Ovary (tissue), 9 donors: ENCODE measurements around the gene SGSH. TPM values are rescaled to one million over a fixed set of nuclear protein-coding genes. Genes with fewer than 3 reads are reported as not detected.

Experiments
- DNase-seq, 5 donors: peaks; one replicate each; pipeline ENCODE4 v3.0.0-alpha.2; 2019 to 2020
- H3K27ac ChIP-seq, 2 donors: fragments of 200-600 bp; one replicate each; pipeline versions ENCODE4 v1.5.1 to v1.8.0; 2019 to 2022
- H3K27me3 ChIP-seq: fragments of 200-600 bp; one replicate; pipeline ENCODE4 v1.8.0; 2022
- H3K36me3 ChIP-seq: fragments of 200-600 bp; sonication (generic); one replicate; pipeline ENCODE4 v1.5.1; 2019
- H3K4me1 ChIP-seq: one replicate; pipeline ENCODE4 v1.8.1; 2013; ENCODE audit warnings: mild to moderate bottlenecking, moderate library complexity; ENCODE audit not compliant: insufficient read depth
- H3K4me3 ChIP-seq: fragments of 200-600 bp; sonication (generic); one replicate; pipeline ENCODE4 v1.5.1; 2017
- H3K9me3 ChIP-seq, 2 donors: fragments of 200-600 bp in 1 of 2; sonication (generic) in 1 of 2; one replicate each; pipeline versions ENCODE4 v1.5.1 to v1.8.1; 2013 to 2019; ENCODE audit warnings: mild to moderate bottlenecking in 1 of 2, moderate library complexity in 1 of 2
- CTCF ChIP-seq, 3 donors: fragments of 450-650 bp in 2 of 3; fragments of 200-600 bp in 1 of 3; IDR thresholded peaks; one replicate each; pipeline versions ENCODE4 v1.5.1 to v1.8.0; 2016 to 2022; ENCODE audit warnings: antibody characterized with exemption in 3 of 3, mild to moderate bottlenecking in 1 of 3
- EP300 ChIP-seq: sonication (generic); formaldehyde crosslinking; IDR thresholded peaks from one replicate; pipeline ENCODE4 v1.6.1; 2017; ENCODE audit warnings: antibody characterized with exemption
- POLR2A ChIP-seq: fragments of 450-650 bp; IDR thresholded peaks from one replicate; pipeline ENCODE4 v1.6.1; 2017; ENCODE audit warnings: antibody characterized with exemption, mild to moderate bottlenecking, moderate library complexity
- WGBS, 3 donors: extraction: QIAGEN DNeasy Blood & Tissue Kit in 1 of 3; methylation state at CpG; one replicate each; pipeline versions ENCODE4 v1.1.5 to v1.1.7; 2013 to 2017; 5-methylcytosine and 5-hydroxymethylcytosine counted together
- intact Hi-C, 4 donors: fragments of 100-400 bp; cut with DNase I; formaldehyde crosslinking; loops; one replicate each; pipeline versions ENCODE4 v1.11.0 to v1.15.1; 2022 to 2023
- polyA plus RNA-seq, 2 donors: library from polyadenylated mRNA; stranded (reverse); fragments of 200-250 nt in 1 of 2; fragments of 350-450 nt in 1 of 2; fragmentation: Illumina TruSeq in 1 of 2; extraction: RNeasy Lipid Tissue Mini Kit (QIAGEN cat#74804) in 1 of 2; gene quantifications; one replicate each; pipeline ENCODE4 v1.2.3, GENCODE V29; 2013 to 2014
- total RNA-seq, 7 donors: library from RNA; depleted of rRNA in 2 of 7; stranded (reverse); fragments of >200 nt in 2 of 7; fragmentation: NEBNext Ultra II Directional in 3 of 7; extraction: Animal tissue kit (Norgen Biotek cat#: 25700) in 3 of 7; gene quantifications; one replicate each; pipeline versions ENCODE4 v1.1.0 to v1.2.4, GENCODE V29; 2016 to 2023
- donor health status: DM: no; HTN: no; CAD: no; lungs with moderate emphysema.
- donor health status: DM: no; HTN: no; CAD: no.
- donor health status: Bipolar disorder and iron deficiency.
- donor health status: DM: yes; HTN: yes; CAD: no.
- donor health status: DM: no; HTN: no; CAD: no.
- donor health status: DM: yes; HTN: yes; CAD: no.

Gene SGSH
- total and polyA plus RNA-seq, 9 donors, result 10.8 to 39.9 (median 30.4) TPM

- DNase-seq, result no peak
- Histone ChIP-seq H3K27ac (no peak overlapping the region), H3K9me3 (no peaks in the 10 kb centered on the region), H3K4me3 (no peak overlapping the region), H3K27me3 (no peaks in the 10 kb centered on the region), H3K4me1 (peaks cover 10% of the 10 kb centered on the region), H3K36me3 (no peaks in the 10 kb centered on the region)
- intact Hi-C loops, result no loop called here
- 80 to 89% (median 84%) methylated on average over 11 of the region's 11 CpGs for WGBS, 3 donors
- TF ChIP-seq POLR2A (no peak), EP300 (no peak), CTCF (IDR thresholded peaks at IDR 0.05) (no peak)
These were observed 3.8 kb upstream of the SGSH start for GRCh38 chr17:80223838-80224497.

GRCh38 chr17:80223142-80223815 is 3.1 kb upstream of the SGSH start:
- DNase-seq, result no peak
- no peak for TF ChIP-seq POLR2A
- no peak for TF ChIP-seq EP300
- no peak for TF ChIP-seq CTCF (IDR thresholded peaks at IDR 0.05)
- Histone ChIP-seq H3K9me3 (no peaks in the 10 kb centered on the region), H3K27ac (no peak overlapping the region), H3K27me3 (no peaks in the 10 kb centered on the region), H3K4me1 (peaks cover 10% of the 10 kb centered on the region), H3K36me3 (no peaks in the 10 kb centered on the region), H3K4me3 (no peak overlapping the region)
- 94 to 96% (median 94%) methylated on average over 18 of the region's 18 CpGs for WGBS, 3 donors
- intact Hi-C loops, result no loop called here

GRCh38 chr17:80222376-80223141 is 2.4 kb upstream of the SGSH start:
- H3K27ac ChIP-seq, result no peak overlapping the region
- no peak for DNase-seq
- peaks cover 10% of the 10 kb centered on the region for H3K4me1 ChIP-seq
- no peaks in the 10 kb centered on the region for H3K27me3 ChIP-seq
- H3K36me3 ChIP-seq, result no peaks in the 10 kb centered on the region
- intact Hi-C loops, result no loop called here
- no peak overlapping the region for H3K4me3 ChIP-seq
- WGBS, 3 donors, result 79 to 88% (median 88%) methylated on average over 18 of the region's 18 CpGs
- no peaks in the 10 kb centered on the region for H3K9me3 ChIP-seq
- no peak for TF ChIP-seq CTCF (IDR thresholded peaks at IDR 0.05)

GRCh38 chr17:80221351-80222105 is 1.4 kb upstream of the SGSH start:
- peak in 2 of 5 donors; percentile 32 to 50 for DNase-seq
- no peaks in the 10 kb centered on the region for H3K27me3 ChIP-seq
- peak overlapping the region in 1 of 2 donors; percentile 65 for H3K27ac ChIP-seq
- no peaks in the 10 kb centered on the region for H3K36me3 ChIP-seq
- intact Hi-C loops, result loop anchor here in 1 of 4 donors (2.0 kb wide), 1 partner anchor 39 kb away; the partner anchor contains the start of gene RNF213
- H3K4me1 ChIP-seq, result peaks cover 10% of the 10 kb centered on the region
- H3K4me3 ChIP-seq, result peak overlapping the region; percentile 99
- TF ChIP-seq EP300, result no peak
- TF ChIP-seq CTCF (IDR thresholded peaks at IDR 0.05), result no peak
- no peak for TF ChIP-seq POLR2A
- 74 to 78% (median 75%) methylated on average over 29 of the region's 29 CpGs for WGBS, 3 donors
- H3K9me3 ChIP-seq, result no peaks in the 10 kb centered on the region
